ENCODE data around the gene PECR. TPM values are rescaled to one million over a fixed set of nuclear protein-coding genes. Genes with fewer than 3 reads are reported as not detected.

Gene PECR
- total RNA-seq, 2 experiments from 2014 or later = 2.3 to 5.3 TPM

GRCh38 chr2:216119146-216119545, 37.5 kb upstream of the PECR start:
- no peaks in the 10 kb centered on the region for H3K9me3 ChIP-seq (ENCODE audit: low read length)
- no peak overlapping the region for H3K4me2 ChIP-seq (ENCODE audit: low read length)
- POLR2A ChIA-PET = no interaction called here
- peaks cover 100% of the 10 kb centered on the region for H3K36me3 ChIP-seq (ENCODE audit: insufficient read depth, low read length)
- peaks cover 51% of the 10 kb centered on the region for H4K20me1 ChIP-seq (ENCODE audit: insufficient read depth, low read length)
- H2AFZ ChIP-seq (ENCODE audit: low read length) = no peak overlapping the region
- no peaks in the 10 kb centered on the region for H3K9me2 ChIP-seq (ENCODE audit: insufficient read depth, low read length)
- CTCF ChIA-PET (ENCODE audit: unreplicated experiment) = no interaction called here
- H3K4me3 ChIP-seq (ENCODE audit: low read depth, low read length, poor library complexity, severe bottlenecking) = no peak overlapping the region
- TF ChIP-seq CTCF (conservative IDR thresholded peaks at IDR 0.05; ENCODE audit: low read length) (no peak), EZH2phosphoT487 (IDR thresholded peaks at IDR 0.05; ENCODE audit: borderline replicate concordance, low read depth, low read length) (no peak)
- no peak overlapping the region for H3K27ac ChIP-seq (ENCODE audit: low read depth, low read length, poor library complexity, severe bottlenecking)
- no peak for DNase-seq (ENCODE audit: low spot score)
- peaks cover 18% of the 10 kb centered on the region for H3K4me1 ChIP-seq (ENCODE audit: insufficient read depth, low read length, poor library complexity, severe bottlenecking)
- H3K79me2 ChIP-seq (ENCODE audit: insufficient read depth, low read depth, low read length) = peaks cover 76% of the 10 kb centered on the region
- no TSS peak for BruUV-seq (replicated peaks)
- intact Hi-C loops (cut with micrococcal nuclease; ENCODE audit: unreplicated experiment) = loop anchor here (5.0 kb wide), 1 partner anchor 38 kb away; no protein-coding TSS in a partner anchor

DNA sequence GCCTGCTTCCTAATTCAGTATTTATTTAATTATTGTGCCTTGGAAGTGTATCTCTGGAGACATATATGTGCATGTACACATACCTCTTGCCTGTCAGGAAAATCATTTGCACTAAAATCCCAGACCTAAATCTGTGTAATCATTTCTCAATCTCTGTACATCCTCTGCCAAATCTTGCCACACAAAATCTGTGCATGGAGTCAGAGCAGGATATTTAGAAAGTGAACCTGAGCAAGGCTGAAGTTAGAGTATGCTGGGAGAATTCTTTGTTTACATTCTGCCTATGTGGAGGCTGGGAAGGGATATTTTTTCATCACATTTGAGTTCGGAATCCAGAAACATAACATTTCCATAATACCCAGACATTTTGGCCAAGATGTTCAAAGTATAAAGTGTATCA, 36.9 kb upstream of the PECR start:
- TF ChIP-seq EZH2phosphoT487 (IDR thresholded peaks at IDR 0.05; ENCODE audit: borderline replicate concordance, low read depth, low read length) (no peak), CTCF (conservative IDR thresholded peaks at IDR 0.05; ENCODE audit: low read length) (no peak)
- Histone ChIP-seq H3K36me3 (ENCODE audit: insufficient read depth, low read length) (peaks cover 100% of the 10 kb centered on the region), H3K27ac (ENCODE audit: low read depth, low read length, poor library complexity, severe bottlenecking) (no peak overlapping the region), H2AFZ (ENCODE audit: low read length) (no peak overlapping the region), H3K4me3 (ENCODE audit: low read depth, low read length, poor library complexity, severe bottlenecking) (no peak overlapping the region), H4K20me1 (ENCODE audit: insufficient read depth, low read length) (peaks cover 45% of the 10 kb centered on the region), H3K9me3 (ENCODE audit: low read length) (no peaks in the 10 kb centered on the region), H3K9me2 (ENCODE audit: insufficient read depth, low read length) (no peaks in the 10 kb centered on the region), H3K4me2 (ENCODE audit: low read length) (no peak overlapping the region), H3K79me2 (ENCODE audit: insufficient read depth, low read depth, low read length) (peaks cover 77% of the 10 kb centered on the region), H3K4me1 (ENCODE audit: insufficient read depth, low read length, poor library complexity, severe bottlenecking) (peaks cover 25% of the 10 kb centered on the region)
- ChIA-PET CTCF (ENCODE audit: unreplicated experiment) (no interaction called here), POLR2A (interaction anchor here (0.7 to 1.2 kb wide), 2 partner anchors 9 to 388 kb away, joined by 3 read pairs; no protein-coding TSS in a partner anchor)
- intact Hi-C loops (cut with micrococcal nuclease; ENCODE audit: unreplicated experiment) = loop anchor here (5.0 kb wide), 1 partner anchor 39 kb away; no protein-coding TSS in a partner anchor
- no peak for DNase-seq (ENCODE audit: low spot score)
- no TSS peak for BruUV-seq (replicated peaks)

DNA sequence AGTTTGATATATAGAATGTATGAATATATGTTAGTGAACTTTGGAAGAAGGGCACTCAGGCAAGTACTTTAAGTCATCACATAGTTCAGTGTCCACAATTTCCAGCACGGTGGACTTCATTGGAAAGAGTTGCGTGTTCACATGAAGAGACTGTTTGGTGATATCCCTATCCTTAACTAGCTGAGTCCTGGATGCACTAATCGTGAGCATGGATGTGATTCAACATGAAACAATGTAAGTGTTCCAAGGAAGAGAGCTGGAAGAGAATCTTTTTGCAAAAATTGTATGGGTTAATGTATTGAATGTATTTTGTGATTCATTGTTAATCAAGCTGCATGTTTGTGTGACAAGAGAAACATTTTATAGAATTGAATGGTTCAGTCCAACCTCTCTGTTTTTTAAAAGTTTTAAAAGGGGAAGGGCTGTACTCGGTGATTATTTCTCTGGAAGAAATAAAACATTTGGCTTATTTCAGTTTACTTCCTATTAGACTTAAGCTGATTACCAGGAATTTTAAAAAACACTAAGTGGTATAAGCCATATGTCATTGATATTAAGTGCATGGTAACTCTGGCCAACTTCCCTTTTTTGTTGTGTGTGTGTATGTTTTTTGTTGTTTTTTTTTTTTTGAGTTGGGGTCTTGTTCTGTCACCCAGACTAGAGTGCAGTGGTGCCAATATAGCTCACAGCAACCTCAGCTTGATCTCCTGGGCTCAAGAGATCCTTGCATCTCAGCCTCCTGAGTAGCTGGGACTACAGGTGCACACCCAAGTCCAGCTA, 36.1 kb upstream of the PECR start:
- no peak overlapping the region for H3K4me2 ChIP-seq (ENCODE audit: low read length)
- POLR2A ChIA-PET = interaction anchor here (0.5 to 1.2 kb wide), 5 partner anchors 10 to 1353 kb away, joined by 3 to 7 read pairs (median 3); no protein-coding TSS in a partner anchor
- no peaks in the 10 kb centered on the region for H3K9me3 ChIP-seq (ENCODE audit: low read length)
- peaks cover 40% of the 10 kb centered on the region for H4K20me1 ChIP-seq (ENCODE audit: insufficient read depth, low read length)
- CTCF ChIA-PET (ENCODE audit: unreplicated experiment) = no interaction called here
- H3K27ac ChIP-seq (ENCODE audit: low read depth, low read length, poor library complexity, severe bottlenecking) = no peak overlapping the region
- BruUV-seq (replicated peaks) = no TSS peak
- H3K79me2 ChIP-seq (ENCODE audit: insufficient read depth, low read depth, low read length) = peaks cover 77% of the 10 kb centered on the region
- H3K36me3 ChIP-seq (ENCODE audit: insufficient read depth, low read length) = peaks cover 100% of the 10 kb centered on the region
- no peak overlapping the region for H3K4me3 ChIP-seq (ENCODE audit: low read depth, low read length, poor library complexity, severe bottlenecking)
- peaks cover 32% of the 10 kb centered on the region for H3K4me1 ChIP-seq (ENCODE audit: insufficient read depth, low read length, poor library complexity, severe bottlenecking)
- intact Hi-C loops (cut with micrococcal nuclease; ENCODE audit: unreplicated experiment) = loop anchor here (5.0 kb wide), 1 partner anchor 40 kb away; no protein-coding TSS in a partner anchor
- H2AFZ ChIP-seq (ENCODE audit: low read length) = no peak overlapping the region
- TF ChIP-seq CTCF (conservative IDR thresholded peaks at IDR 0.05; ENCODE audit: low read length) (no peak), EZH2phosphoT487 (IDR thresholded peaks at IDR 0.05; ENCODE audit: borderline replicate concordance, low read depth, low read length) (no peak)
- no peak for DNase-seq (ENCODE audit: low spot score)
- H3K9me2 ChIP-seq (ENCODE audit: insufficient read depth, low read length) = no peaks in the 10 kb centered on the region
